H1 (cell line): ENCODE measurements around the gene URM1. TPM values are rescaled to one million over a fixed set of nuclear protein-coding genes. Genes with fewer than 3 reads are reported as not detected.

Experiments
- ATF3 ChIP-seq: IDR thresholded peaks from 2 replicates; pipeline ENCODE4 v1.6.1; 2011; ENCODE audit warnings: low read depth, mild to moderate bottlenecking, low read length; ENCODE audit not compliant: insufficient read depth
- BCL11A ChIP-seq, 2 experiments: IDR thresholded peaks; one replicate each; pipeline ENCODE4 v1.6.1; 2011; ENCODE audit warnings: low read depth in 2 of 2, low read length in 2 of 2, mild to moderate bottlenecking in 2 of 2
- CBX8 ChIP-seq: fragments of 300-800, 300-1000 bp; sonication (generic); IDR thresholded peaks from 2 replicates; pipeline ENCODE4 v1.7.1; 2016; ENCODE audit warnings: low read depth, low read length, borderline replicate concordance
- CHD2 ChIP-seq: IDR thresholded peaks from 2 replicates; pipeline ENCODE4 v1.6.1; 2012; ENCODE audit warnings: low read length, improper control_type of control experiment
- CREB1 ChIP-seq: IDR thresholded peaks from 2 replicates; pipeline ENCODE4 v1.6.1; 2012; ENCODE audit warnings: inconsistent platforms
- HDAC6 ChIP-seq: IDR thresholded peaks from one replicate; pipeline ENCODE4 v1.7.1; 2012; ENCODE audit warnings: low read depth, mild to moderate bottlenecking, inconsistent platforms, low read length, moderate library complexity
- JUND ChIP-seq: IDR thresholded peaks from 2 replicates; pipeline ENCODE4 v1.6.1; 2011; ENCODE audit warnings: mild to moderate bottlenecking, improper control_type of control experiment, low read length
- KDM1A ChIP-seq: fragments of 200-600, 300-600 bp; sonication (generic); IDR thresholded peaks from 2 replicates; pipeline ENCODE4 v1.7.1; 2016; ENCODE audit warnings: mild to moderate bottlenecking, low read length, borderline replicate concordance
- KDM4A ChIP-seq: IDR thresholded peaks from one replicate; pipeline ENCODE4 v1.7.1; 2012; ENCODE audit warnings: low read depth, mild to moderate bottlenecking, moderate library complexity, low read length, inconsistent platforms; ENCODE audit not compliant: severe bottlenecking
- MAFK ChIP-seq: IDR thresholded peaks from 2 replicates; pipeline ENCODE4 v1.6.1; 2012; ENCODE audit warnings: low read depth, mild to moderate bottlenecking, improper control_type of control experiment, low read length
- NANOG ChIP-seq: IDR thresholded peaks from 2 replicates; pipeline ENCODE4 v1.6.1; 2011; ENCODE audit warnings: low read length, low read depth, mild to moderate bottlenecking, inconsistent platforms; ENCODE audit not compliant: insufficient read depth, poor library complexity, severe bottlenecking
- NRF1 ChIP-seq: IDR thresholded peaks from 2 replicates; pipeline ENCODE4 v1.6.1; 2011; ENCODE audit warnings: mild to moderate bottlenecking, low read depth, low read length, improper control_type of control experiment
- PHF8 ChIP-seq: fragments of 200-600 bp; sonication (generic); conservative IDR thresholded peaks from 2 replicates; pipeline ENCODE4 v1.7.1; 2012; ENCODE audit warnings: low read depth, mild to moderate bottlenecking, inconsistent platforms, low read length, moderate library complexity
- POLR2A ChIP-seq, 2 experiments: IDR thresholded peaks; 1 replicate in 1 of 2; 2 replicates in 1 of 2; pipeline ENCODE4 v1.6.1; 2011; ENCODE audit warnings: low read depth in 2 of 2, low read length in 2 of 2, mild to moderate bottlenecking in 2 of 2; ENCODE audit errors: control extremely low read depth in 1 of 2
- RBBP5 ChIP-seq: IDR thresholded peaks from 2 replicates; pipeline ENCODE4 v1.7.1; 2012; ENCODE audit warnings: low read depth, mild to moderate bottlenecking, inconsistent platforms, low read length, moderate library complexity, borderline replicate concordance
- RNF2 ChIP-seq: fragments of 200-900, 300-1000 bp; sonication (generic); IDR thresholded peaks from 2 replicates; pipeline ENCODE4 v1.7.1; 2016; ENCODE audit warnings: borderline replicate concordance, low read depth, mild to moderate bottlenecking, antibody characterized with exemption, low read length; ENCODE audit not compliant: poor library complexity, severe bottlenecking; ENCODE audit errors: missing control alignments
- RXRA ChIP-seq: IDR thresholded peaks from 2 replicates; pipeline ENCODE4 v1.6.1; 2011; ENCODE audit warnings: low read depth, mild to moderate bottlenecking, low read length, moderate library complexity; ENCODE audit not compliant: insufficient read depth
- SP2 ChIP-seq: IDR thresholded peaks from 2 replicates; pipeline ENCODE4 v1.6.1; 2012; ENCODE audit warnings: mild to moderate bottlenecking, low read length, inconsistent platforms
- SP4 ChIP-seq: IDR thresholded peaks from 2 replicates; pipeline ENCODE4 v1.6.1; 2012; ENCODE audit warnings: low read length, inconsistent platforms
- TAF7 ChIP-seq: optimal IDR thresholded peaks from 2 replicates; pipeline ENCODE3; 2011; ENCODE audit warnings: low read depth, mild to moderate bottlenecking, inconsistent platforms, low read length, moderate library complexity, borderline replicate concordance
- TCF12 ChIP-seq: IDR thresholded peaks from 2 replicates; pipeline ENCODE4 v1.6.1; 2011; ENCODE audit warnings: low read depth, mild to moderate bottlenecking, low read length
- YY1 ChIP-seq: IDR thresholded peaks from 2 replicates; pipeline ENCODE4 v1.6.1; 2011; ENCODE audit warnings: low read depth, mild to moderate bottlenecking, low read length
- polyA plus RNA-seq, 7 experiments: library from polyadenylated mRNA; depleted of rRNA in 3 of 7; stranded (reverse) in 5 of 7; unstranded in 2 of 7; fragments of >200 nt in 5 of 7; fragments of 200-250 nt in 2 of 7; gene quantifications; 1 replicate in 5 of 7; 2 replicates in 1 of 7; 4 replicates in 1 of 7; pipeline versions ENCODE4 v1.2.1 to v1.2.3, GENCODE V29; 2011 to 2013; ENCODE audit warnings: missing spikeins in 2 of 7, mixed read lengths in 2 of 7
- total RNA-seq: library from RNA; stranded (reverse); fragmentation: NEBNext Ultra II Directional; extraction: Animal tissue kit (Norgen Biotek cat#: 25700); gene quantifications from 2 replicates; pipeline ENCODE4 v1.2.1, GENCODE V29; 2021
- TF ChIP-seq, protein P1 (sequence below): IDR thresholded peaks from 2 replicates; pipeline ENCODE4 v1.6.1; 2012; ENCODE audit warnings: inconsistent platforms

URM1 gene
- total and polyA plus RNA-seq, 2 of the 8 experiments (the other 6 are each of a cell fraction or from before 2014, with no cell fraction given), result 58.3 to 62.3 TPM

DNA sequence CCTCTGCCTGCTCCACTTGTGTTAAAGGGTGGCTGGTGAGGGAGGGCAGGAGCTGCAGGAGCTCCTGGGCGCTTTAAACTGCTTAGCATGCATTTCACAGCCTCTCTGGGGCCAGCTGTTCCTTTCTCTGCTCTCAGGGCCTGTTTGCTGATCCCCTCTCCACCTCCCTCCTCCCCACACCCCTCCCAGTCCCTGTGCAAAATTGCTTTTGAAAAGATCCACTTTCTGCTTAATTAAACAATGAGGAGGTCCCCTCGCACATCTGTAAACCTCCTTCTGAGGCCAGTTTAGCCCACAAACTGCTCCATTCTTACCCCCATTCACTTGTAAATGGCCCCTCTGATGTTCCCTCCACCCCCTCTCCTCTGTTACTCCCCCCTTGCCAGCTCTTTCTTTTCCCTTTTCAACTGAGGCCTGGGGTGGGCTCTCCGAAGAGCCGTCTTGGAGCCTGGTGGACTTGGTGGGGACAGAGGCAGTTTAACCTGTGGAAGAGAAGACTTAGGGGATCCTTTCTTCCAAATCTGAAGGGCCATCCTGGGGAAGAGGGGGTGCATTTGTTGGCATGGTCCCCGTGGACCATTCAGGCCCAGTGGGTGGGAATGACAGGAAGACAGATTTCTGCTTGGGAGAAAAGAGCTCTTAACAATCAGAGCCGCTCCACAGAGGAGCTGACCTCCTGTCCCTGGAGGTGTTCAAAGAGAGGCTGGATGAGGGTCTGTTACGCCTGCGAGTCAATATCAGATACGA is 12.0 kb downstream of the URM1 start (continued):
- TF ChIP-seq JUND (no peak), CBX8 (no peak), TCF12 (peak; percentile 85), RXRA (no peak), RBBP5 (no peak), PHF8 (no peak), SP4 (0 out of 2 replicates have a peak, but pooled peaks have one; percentile 41), ATF3 (no peak), CHD2 (no peak), HDAC6 (no peak), CREB1 (no peak), KDM4A (no peak), MAFK (peak; percentile 84), BCL11A (IDR thresholded peaks at IDR 0.05; ENCODE audit: low read depth in 2 of 2, low read length in 2 of 2) (no peak), TAF7 (no peak), RNF2 (no peak), NRF1 (no peak), YY1 (0 out of 2 replicates have a peak, but pooled peaks have one; percentile 11), POLR2A (IDR thresholded peaks at IDR 0.05; ENCODE audit: control extremely low read depth in 1 of 2, low read depth in 2 of 2, low read length in 2 of 2) (no peak), NANOG (peak; percentile 92), KDM1A (no peak), SP2 (no peak)
- TF ChIP-seq, protein P1, sequence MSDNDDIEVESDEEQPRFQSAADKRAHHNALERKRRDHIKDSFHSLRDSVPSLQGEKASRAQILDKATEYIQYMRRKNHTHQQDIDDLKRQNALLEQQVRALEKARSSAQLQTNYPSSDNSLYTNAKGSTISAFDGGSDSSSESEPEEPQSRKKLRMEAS, result no peak
